ENCODE measurements around the gene ARHGAP10.

Gene ARHGAP10

GRCh38 chr4:147764337-147764736, 32.4 kb downstream of the ARHGAP10 start:
- DNase-seq (ENCODE audit: low read depth): no peak
- H3K4me3 ChIP-seq (ENCODE audit: low read depth, low read length): no peak overlapping the region
- no peak for TF ChIP-seq CTCF (IDR thresholded peaks at IDR 0.05; ENCODE audit: low read depth, low read length, missing control alignments)

GRCh38 chr4:147765121-147765529, 33.2 kb downstream of the ARHGAP10 start:
- no peak overlapping the region for H3K4me3 ChIP-seq (ENCODE audit: low read depth, low read length)
- no peak for DNase-seq (ENCODE audit: low read depth)
- no peak for TF ChIP-seq CTCF (IDR thresholded peaks at IDR 0.05; ENCODE audit: low read depth, low read length, missing control alignments)

GRCh38 chr4:147768113-147768512, 36.2 kb downstream of the ARHGAP10 start:
- TF ChIP-seq CTCF (IDR thresholded peaks at IDR 0.05; ENCODE audit: low read depth, low read length, missing control alignments): no peak
- no peak overlapping the region for H3K4me3 ChIP-seq (ENCODE audit: low read depth, low read length)
- DNase-seq (ENCODE audit: low read depth): no peak

- no peak for DNase-seq (ENCODE audit: low read depth)
- no peak for TF ChIP-seq CTCF (IDR thresholded peaks at IDR 0.05; ENCODE audit: low read depth, low read length, missing control alignments)
- no peak overlapping the region for H3K4me3 ChIP-seq (ENCODE audit: low read depth, low read length)
Observed at GRCh38 chr4:147769386-147769785, 37.5 kb downstream of the ARHGAP10 start.

GRCh38 chr4:147770831-147771230, 38.9 kb downstream of the ARHGAP10 start:
- no peak for TF ChIP-seq CTCF (IDR thresholded peaks at IDR 0.05; ENCODE audit: low read depth, low read length, missing control alignments)
- H3K4me3 ChIP-seq (ENCODE audit: low read depth, low read length): no peak overlapping the region
- no peak for DNase-seq (ENCODE audit: low read depth)

- DNase-seq (ENCODE audit: low read depth): no peak
- TF ChIP-seq CTCF (IDR thresholded peaks at IDR 0.05; ENCODE audit: low read depth, low read length, missing control alignments): no peak
- H3K4me3 ChIP-seq (ENCODE audit: low read depth, low read length): no peak overlapping the region
Observed at GRCh38 chr4:147772056-147772455, 40.2 kb downstream of the ARHGAP10 start.

GRCh38 chr4:147772459-147772969, 40.6 kb downstream of the ARHGAP10 start:
- TF ChIP-seq CTCF (IDR thresholded peaks at IDR 0.05; ENCODE audit: low read depth, low read length, missing control alignments): no peak
- DNase-seq (ENCODE audit: low read depth): no peak
- no peak overlapping the region for H3K4me3 ChIP-seq (ENCODE audit: low read depth, low read length)
